ENCODE results near the gene RAPGEF2. TPM values are rescaled to one million over a fixed set of nuclear protein-coding genes. Genes with fewer than 3 reads are reported as not detected.

The RAPGEF2 gene
- total and polyA plus RNA-seq, 9 of the 15 experiments (the other 6 are each of a cell fraction or from before 2014, with no cell fraction given) = 3.1 to 32.6 (median 23.1) TPM

DNA sequence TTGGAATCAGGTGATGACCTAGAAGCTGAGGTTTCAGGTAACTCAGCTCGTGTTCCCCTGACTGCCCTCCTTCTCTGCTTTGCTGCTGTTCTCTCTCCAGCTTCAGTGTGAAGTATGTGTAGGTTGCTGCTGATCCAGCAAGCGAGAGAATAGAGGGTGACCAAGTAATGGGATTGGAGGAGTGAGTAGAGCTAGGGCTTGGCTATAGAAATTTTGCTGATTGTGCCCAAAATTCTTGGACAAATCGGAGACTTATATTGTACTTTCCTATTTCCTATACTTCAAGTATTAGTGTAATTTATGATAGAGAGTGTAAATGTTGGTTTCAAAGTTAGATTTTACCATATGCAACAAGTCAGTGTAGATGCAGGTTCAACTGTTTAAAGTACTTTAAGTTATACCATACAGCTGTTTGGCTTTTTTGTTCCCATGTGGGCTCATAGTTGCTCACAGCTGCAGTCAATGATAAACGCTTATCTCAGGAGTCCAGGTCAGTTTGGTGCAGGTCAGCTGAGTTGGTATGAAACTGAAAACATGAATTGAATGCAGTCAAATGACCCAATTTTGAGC lies 48.0 kb downstream of the RAPGEF2 start (continued):
- TF ChIP-seq, protein P1, sequence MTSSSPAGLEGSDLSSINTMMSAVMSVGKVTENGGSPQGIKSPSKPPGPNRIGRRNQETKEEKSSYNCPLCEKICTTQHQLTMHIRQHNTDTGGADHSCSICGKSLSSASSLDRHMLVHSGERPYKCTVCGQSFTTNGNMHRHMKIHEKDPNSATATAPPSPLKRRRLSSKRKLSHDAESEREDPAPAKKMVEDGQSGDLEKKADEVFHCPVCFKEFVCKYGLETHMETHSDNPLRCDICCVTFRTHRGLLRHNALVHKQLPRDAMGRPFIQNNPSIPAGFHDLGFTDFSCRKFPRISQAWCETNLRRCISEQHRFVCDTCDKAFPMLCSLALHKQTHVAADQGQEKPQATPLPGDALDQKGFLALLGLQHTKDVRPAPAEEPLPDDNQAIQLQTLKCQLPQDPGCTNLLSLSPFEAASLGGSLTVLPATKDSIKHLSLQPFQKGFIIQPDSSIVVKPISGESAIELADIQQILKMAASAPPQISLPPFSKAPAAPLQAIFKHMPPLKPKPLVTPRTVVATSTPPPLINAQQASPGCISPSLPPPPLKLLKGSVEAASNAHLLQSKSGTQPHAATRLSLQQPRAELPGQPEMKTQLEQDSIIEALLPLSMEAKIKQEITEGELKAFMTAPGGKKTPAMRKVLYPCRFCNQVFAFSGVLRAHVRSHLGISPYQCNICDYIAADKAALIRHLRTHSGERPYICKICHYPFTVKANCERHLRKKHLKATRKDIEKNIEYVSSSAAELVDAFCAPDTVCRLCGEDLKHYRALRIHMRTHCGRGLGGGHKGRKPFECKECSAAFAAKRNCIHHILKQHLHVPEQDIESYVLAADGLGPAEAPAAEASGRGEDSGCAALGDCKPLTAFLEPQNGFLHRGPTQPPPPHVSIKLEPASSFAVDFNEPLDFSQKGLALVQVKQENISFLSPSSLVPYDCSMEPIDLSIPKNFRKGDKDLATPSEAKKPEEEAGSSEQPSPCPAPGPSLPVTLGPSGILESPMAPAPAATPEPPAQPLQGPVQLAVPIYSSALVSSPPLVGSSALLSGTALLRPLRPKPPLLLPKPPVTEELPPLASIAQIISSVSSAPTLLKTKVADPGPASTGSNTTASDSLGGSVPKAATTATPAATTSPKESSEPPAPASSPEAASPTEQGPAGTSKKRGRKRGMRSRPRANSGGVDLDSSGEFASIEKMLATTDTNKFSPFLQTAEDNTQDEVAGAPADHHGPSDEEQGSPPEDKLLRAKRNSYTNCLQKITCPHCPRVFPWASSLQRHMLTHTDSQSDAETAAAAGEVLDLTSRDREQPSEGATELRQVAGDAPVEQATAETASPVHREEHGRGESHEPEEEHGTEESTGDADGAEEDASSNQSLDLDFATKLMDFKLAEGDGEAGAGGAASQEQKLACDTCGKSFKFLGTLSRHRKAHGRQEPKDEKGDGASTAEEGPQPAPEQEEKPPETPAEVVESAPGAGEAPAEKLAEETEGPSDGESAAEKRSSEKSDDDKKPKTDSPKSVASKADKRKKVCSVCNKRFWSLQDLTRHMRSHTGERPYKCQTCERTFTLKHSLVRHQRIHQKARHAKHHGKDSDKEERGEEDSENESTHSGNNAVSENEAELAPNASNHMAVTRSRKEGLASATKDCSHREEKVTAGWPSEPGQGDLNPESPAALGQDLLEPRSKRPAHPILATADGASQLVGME (CRISPR knock-in tag; IDR thresholded peaks at IDR 0.05) = no peak
- TF ChIP-seq, protein P2, sequence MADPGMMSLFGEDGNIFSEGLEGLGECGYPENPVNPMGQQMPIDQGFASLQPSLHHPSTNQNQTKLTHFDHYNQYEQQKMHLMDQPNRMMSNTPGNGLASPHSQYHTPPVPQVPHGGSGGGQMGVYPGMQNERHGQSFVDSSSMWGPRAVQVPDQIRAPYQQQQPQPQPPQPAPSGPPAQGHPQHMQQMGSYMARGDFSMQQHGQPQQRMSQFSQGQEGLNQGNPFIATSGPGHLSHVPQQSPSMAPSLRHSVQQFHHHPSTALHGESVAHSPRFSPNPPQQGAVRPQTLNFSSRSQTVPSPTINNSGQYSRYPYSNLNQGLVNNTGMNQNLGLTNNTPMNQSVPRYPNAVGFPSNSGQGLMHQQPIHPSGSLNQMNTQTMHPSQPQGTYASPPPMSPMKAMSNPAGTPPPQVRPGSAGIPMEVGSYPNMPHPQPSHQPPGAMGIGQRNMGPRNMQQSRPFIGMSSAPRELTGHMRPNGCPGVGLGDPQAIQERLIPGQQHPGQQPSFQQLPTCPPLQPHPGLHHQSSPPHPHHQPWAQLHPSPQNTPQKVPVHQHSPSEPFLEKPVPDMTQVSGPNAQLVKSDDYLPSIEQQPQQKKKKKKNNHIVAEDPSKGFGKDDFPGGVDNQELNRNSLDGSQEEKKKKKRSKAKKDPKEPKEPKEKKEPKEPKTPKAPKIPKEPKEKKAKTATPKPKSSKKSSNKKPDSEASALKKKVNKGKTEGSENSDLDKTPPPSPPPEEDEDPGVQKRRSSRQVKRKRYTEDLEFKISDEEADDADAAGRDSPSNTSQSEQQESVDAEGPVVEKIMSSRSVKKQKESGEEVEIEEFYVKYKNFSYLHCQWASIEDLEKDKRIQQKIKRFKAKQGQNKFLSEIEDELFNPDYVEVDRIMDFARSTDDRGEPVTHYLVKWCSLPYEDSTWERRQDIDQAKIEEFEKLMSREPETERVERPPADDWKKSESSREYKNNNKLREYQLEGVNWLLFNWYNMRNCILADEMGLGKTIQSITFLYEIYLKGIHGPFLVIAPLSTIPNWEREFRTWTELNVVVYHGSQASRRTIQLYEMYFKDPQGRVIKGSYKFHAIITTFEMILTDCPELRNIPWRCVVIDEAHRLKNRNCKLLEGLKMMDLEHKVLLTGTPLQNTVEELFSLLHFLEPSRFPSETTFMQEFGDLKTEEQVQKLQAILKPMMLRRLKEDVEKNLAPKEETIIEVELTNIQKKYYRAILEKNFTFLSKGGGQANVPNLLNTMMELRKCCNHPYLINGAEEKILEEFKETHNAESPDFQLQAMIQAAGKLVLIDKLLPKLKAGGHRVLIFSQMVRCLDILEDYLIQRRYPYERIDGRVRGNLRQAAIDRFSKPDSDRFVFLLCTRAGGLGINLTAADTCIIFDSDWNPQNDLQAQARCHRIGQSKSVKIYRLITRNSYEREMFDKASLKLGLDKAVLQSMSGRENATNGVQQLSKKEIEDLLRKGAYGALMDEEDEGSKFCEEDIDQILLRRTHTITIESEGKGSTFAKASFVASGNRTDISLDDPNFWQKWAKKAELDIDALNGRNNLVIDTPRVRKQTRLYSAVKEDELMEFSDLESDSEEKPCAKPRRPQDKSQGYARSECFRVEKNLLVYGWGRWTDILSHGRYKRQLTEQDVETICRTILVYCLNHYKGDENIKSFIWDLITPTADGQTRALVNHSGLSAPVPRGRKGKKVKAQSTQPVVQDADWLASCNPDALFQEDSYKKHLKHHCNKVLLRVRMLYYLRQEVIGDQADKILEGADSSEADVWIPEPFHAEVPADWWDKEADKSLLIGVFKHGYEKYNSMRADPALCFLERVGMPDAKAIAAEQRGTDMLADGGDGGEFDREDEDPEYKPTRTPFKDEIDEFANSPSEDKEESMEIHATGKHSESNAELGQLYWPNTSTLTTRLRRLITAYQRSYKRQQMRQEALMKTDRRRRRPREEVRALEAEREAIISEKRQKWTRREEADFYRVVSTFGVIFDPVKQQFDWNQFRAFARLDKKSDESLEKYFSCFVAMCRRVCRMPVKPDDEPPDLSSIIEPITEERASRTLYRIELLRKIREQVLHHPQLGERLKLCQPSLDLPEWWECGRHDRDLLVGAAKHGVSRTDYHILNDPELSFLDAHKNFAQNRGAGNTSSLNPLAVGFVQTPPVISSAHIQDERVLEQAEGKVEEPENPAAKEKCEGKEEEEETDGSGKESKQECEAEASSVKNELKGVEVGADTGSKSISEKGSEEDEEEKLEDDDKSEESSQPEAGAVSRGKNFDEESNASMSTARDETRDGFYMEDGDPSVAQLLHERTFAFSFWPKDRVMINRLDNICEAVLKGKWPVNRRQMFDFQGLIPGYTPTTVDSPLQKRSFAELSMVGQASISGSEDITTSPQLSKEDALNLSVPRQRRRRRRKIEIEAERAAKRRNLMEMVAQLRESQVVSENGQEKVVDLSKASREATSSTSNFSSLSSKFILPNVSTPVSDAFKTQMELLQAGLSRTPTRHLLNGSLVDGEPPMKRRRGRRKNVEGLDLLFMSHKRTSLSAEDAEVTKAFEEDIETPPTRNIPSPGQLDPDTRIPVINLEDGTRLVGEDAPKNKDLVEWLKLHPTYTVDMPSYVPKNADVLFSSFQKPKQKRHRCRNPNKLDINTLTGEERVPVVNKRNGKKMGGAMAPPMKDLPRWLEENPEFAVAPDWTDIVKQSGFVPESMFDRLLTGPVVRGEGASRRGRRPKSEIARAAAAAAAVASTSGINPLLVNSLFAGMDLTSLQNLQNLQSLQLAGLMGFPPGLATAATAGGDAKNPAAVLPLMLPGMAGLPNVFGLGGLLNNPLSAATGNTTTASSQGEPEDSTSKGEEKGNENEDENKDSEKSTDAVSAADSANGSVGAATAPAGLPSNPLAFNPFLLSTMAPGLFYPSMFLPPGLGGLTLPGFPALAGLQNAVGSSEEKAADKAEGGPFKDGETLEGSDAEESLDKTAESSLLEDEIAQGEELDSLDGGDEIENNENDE (IDR thresholded peaks at IDR 0.05; ENCODE audit: low read depth, low read length) = peak; percentile 47
- TF ChIP-seq ZNF253 (CRISPR knock-in tag; conservative IDR thresholded peaks at IDR 0.05) (no peak), MEIS2 (IDR thresholded peaks at IDR 0.05; ENCODE audit: partially characterized antibody) (peak; percentile 39), SAFB2 (IDR thresholded peaks at IDR 0.05; ENCODE audit: borderline replicate concordance, low read depth, low read length, severe bottlenecking) (no peak), MYNN (IDR thresholded peaks at IDR 0.05) (peak; percentile 94), MYNN (CRISPR knock-in tag; IDR thresholded peaks at IDR 0.05) (no peak)
- TF ChIP-seq, protein P3, sequence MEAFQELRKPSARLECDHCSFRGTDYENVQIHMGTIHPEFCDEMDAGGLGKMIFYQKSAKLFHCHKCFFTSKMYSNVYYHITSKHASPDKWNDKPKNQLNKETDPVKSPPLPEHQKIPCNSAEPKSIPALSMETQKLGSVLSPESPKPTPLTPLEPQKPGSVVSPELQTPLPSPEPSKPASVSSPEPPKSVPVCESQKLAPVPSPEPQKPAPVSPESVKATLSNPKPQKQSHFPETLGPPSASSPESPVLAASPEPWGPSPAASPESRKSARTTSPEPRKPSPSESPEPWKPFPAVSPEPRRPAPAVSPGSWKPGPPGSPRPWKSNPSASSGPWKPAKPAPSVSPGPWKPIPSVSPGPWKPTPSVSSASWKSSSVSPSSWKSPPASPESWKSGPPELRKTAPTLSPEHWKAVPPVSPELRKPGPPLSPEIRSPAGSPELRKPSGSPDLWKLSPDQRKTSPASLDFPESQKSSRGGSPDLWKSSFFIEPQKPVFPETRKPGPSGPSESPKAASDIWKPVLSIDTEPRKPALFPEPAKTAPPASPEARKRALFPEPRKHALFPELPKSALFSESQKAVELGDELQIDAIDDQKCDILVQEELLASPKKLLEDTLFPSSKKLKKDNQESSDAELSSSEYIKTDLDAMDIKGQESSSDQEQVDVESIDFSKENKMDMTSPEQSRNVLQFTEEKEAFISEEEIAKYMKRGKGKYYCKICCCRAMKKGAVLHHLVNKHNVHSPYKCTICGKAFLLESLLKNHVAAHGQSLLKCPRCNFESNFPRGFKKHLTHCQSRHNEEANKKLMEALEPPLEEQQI (IDR thresholded peaks at IDR 0.05) = peak; percentile 99
